Gastrocnemius medialis (tissue), 4 donors: Measurements from ENCODE around the gene RNF141.

Experiments
- CTCF ChIP-seq, 5 experiments: fragments of 450-650 bp in 3 of 5; fragments of 200-600 bp in 2 of 5; sonication (generic) in 2 of 5; IDR thresholded peaks in 4 of 5; conservative IDR thresholded peaks in 1 of 5; 1 replicate in 4 of 5; 2 replicates in 1 of 5; pipeline ENCODE4 v1.5.1; 2016 to 2019; ENCODE audit warnings: antibody characterized with exemption in 5 of 5, mild to moderate bottlenecking in 3 of 5, moderate library complexity in 3 of 5
- POLR2A ChIP-seq, 2 donors: fragments of 450-650 bp; IDR thresholded peaks; one replicate each; pipeline ENCODE4 v1.6.1; 2017; ENCODE audit warnings: antibody characterized with exemption in 2 of 2, mild to moderate bottlenecking in 2 of 2, moderate library complexity in 2 of 2

- TF ChIP-seq POLR2A (IDR thresholded peaks at IDR 0.05) (no peak), CTCF (IDR thresholded peaks at IDR 0.05 in 4 of 5, conservative IDR thresholded peaks at IDR 0.05 in 1 of 5) (no peak)
These were observed 34.5 kb upstream of the RNF141 start for GRCh38 chr11:10575346-10576034.
